GM19455 (cell line): ENCODE data around the gene CCDC88C.
"Not testable (repeated sequence)": the region's sequence is repeated elsewhere in the genome, so short reads cannot be mapped to it uniquely, and the experiment has no call there.

Source experiments
- ATAC-seq: cut with Tn5 transposase; IDR thresholded peaks from one replicate; pipeline ENCODE4 v1.9.1; 2021; ENCODE audit not compliant: unreplicated experiment

Gene CCDC88C

GRCh38 chr14:91274796-91275195, 142.8 kb downstream of the CCDC88C start:
- ATAC-seq, result no peak

DNA sequence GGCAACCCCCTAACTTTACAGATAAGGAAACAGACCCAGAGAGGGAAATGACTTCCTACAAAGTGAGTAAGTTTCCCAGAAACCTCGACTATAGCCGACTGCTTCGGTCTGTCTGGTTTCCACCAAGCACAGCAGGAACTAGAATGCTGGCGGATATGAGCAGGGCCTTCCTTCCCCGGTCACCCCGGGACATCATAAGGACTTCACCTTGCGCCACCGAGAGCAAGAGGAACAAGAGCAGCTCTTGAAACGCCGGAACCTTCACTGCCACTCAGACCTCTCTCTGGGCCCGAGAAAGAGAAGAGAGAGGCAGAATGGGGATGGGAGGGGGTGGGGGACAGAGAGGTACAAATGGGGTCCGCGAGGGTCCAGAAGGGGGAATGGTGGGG, 143.7 kb downstream of the CCDC88C start:
- no peak for ATAC-seq

DNA sequence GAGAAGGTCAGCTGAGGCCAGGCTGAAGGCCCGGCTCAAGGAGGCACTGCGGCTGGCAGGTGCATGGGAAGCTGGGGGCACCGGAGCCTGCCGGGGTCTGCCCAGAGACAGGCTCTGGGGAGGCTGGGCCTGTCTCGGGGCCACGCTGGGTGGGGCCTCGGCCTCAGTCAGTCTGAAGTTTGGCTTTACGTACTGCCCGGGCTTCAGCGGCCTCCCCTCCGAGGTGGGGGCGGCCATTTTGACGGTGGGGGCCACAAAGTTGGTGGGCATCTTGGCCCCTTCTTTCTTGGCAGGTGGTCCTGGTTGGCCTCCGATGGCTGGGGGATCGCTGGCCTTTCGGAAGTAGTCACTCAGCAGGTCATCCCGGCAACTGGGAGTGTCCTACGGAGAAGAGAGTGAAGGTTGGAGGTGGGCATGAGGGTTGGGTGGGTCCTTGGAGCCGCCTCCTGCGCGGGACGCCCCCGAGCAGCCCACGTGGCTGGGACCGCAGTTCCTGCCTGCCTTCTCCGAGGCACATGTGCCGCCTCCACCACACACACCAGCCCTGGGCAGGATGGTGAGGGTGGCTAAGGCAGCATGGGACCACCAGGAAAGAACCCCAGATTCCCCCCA, 144.2 kb downstream of the CCDC88C start:
- no peak for ATAC-seq

GRCh38 chr14:91272341-91273272, 145.0 kb downstream of the CCDC88C start:
- no peak for ATAC-seq

DNA sequence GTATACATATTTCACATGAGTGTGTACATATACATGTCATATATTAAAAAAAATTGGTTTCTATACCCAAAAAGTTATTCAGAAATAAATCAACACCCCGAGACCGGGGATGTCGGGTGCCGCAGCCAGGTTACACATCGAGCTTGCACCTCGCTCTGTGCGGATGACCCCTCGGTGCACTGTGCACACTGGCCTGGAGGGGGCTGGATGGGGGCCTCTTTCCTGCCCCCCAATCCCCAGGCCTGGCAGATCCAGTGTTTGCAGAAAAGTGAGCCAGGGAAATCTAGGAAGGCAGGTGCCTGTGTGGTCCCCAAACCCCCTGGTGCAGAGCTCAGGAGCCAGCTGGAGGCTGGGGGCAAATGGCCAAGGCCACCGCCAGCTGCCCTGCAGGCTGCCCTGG, 146.0 kb downstream of the CCDC88C start:
- no peak for ATAC-seq

- ATAC-seq, result no peak
Observed at GRCh38 chr14:91270619-91271018, 147.0 kb downstream of the CCDC88C start.

- ATAC-seq, result no peak
Observed at GRCh38 chr14:91270188-91270587, 147.4 kb downstream of the CCDC88C start.

DNA sequence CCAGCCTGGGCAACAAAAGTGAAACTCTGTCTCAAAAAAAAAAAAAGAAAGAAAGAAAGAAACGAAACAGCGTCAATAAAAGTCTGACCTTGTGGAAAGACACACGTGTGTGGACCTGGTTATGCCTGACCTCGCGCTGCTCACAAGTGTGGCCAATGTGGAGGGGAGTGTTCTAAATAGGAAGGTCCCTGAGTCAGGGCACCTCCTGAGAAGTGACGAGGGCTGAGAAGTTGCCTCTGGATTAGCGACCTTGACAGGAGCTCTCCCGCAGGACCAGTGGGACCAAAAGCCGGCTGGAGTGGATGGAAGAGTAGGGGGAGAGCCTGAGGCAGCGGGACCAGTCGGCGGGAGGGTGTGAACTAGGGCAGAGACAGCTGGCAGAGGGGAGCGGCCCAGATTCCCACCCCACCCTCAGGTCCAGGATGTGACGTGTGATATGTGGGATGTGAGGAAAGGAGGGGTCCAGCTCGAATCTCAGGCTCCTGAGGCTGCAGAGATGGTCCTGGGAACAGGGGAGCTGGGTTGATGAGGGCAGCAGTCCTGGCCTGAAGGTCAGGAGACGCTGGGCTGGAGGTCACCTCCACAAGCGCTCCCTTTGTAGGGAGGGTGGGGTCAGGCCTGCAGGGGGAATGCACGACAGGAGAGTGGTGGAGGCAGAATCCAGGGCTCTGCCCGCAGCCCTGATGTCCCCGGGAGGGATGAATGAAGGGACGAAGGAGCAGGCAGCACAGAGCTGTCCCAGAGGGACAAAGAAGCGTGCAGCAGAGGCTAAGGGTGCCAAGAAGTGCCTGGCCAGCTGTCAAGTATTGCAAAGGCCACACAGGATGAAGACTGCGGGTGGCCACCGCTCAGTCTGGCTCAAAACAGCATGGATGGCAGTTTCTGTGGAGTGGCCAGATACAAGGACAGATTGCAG, 148.3 kb downstream of the CCDC88C start:
- no peak for ATAC-seq

DNA sequence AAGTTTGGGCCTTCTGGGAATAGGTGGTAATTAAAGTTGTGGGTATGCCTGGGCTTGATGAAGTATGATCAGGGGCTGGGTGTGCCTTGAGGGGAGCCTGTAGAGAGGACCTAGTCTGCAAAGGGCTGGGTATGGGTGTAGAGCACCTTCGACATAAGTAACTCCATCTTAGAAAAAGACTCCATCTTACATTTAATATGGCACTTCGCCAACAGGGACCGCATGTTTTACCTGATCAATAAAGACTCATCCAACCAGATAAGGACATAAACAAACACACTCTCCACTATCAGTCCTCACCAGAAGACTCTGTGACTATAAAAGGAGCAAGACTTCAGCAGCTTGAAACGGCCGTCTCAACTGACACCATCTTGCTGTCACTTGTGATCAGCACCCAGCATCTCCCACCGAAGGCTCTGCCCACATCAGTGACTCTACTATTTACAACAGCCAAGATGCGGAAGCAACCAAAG, 149.6 kb downstream of the CCDC88C start:
- ATAC-seq, result no peak

- ATAC-seq, result not testable (repeated sequence)
Observed at GRCh38 chr14:91266276-91266675, 151.3 kb downstream of the CCDC88C start.

DNA sequence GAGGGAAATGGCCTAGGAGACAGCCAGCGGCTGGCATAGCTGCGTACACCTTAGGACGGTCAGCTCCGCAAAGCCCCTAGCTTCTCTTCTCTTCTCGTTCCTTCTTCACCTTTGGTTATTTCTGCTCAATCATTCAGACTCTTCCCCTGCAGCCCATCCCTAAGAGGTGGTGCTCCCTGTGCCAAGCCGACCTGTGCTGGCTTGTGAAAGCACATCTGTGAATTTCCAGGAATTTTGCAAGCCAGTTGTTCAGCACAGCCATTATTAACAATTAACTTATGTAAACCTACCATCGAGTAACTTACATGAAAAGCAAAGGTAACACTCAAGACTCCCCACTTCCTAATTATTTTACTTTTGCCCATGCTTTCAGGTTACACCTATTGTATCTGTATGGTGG, 152.2 kb downstream of the CCDC88C start:
- no peak for ATAC-seq

DNA sequence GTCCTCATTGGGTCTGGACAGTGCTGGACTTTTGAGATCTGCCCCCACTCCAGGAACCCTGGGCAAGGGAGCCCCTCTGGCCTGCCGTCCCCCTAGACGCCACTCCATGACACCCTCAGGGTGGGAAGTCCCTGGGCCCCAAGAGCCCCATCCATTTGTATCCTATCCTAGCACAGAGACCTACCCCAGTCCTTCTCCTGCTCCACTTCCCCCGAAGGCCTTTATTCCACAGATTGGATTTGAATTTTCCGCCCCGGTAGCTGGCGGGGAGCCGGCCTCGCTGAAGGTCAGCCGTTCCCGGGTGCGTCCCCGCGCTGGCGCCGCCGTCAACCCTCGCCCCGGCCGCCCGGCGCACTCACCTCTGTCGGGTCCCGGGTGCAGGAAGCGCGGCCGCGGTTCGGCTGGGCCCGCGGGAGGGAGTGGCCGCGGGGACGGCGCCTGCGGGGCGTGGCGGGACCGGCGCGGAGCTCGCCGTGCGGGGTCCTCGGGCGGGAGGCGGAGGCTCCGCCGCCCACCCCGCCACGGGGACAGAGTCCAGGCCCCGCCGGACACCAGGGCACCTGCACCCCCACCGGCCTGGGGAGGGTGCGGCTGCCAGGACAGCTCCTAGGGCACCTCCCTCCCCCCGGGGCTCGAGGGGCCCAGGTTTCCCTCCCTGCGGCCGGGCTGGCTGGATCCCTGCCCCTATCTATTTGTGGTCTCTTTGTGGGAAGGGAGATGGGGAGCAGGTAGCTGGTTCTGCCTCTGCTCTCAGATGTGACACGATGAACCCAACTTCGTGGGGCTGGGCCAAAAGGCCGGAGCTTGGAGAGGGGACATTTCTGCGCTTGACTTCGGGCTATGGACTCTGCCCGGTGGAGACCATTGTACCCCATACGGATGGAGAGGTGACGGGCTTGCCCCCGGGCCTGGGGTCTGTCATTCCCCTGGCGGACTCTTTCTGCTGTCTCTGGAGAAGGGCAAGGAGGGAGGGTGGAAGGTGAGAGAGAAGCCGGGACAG, 153.2 kb downstream of the CCDC88C start:
- ATAC-seq, result no peak

- no peak for ATAC-seq
Observed at GRCh38 chr14:91263329-91263728, 154.3 kb downstream of the CCDC88C start.

GRCh38 chr14:91261986-91262549, 155.6 kb downstream of the CCDC88C start:
- no peak for ATAC-seq

- ATAC-seq, result no peak
Observed at GRCh38 chr14:91261115-91261514, 156.5 kb downstream of the CCDC88C start.

GRCh38 chr14:91258876-91259275, 158.7 kb downstream of the CCDC88C start:
- no peak for ATAC-seq

DNA sequence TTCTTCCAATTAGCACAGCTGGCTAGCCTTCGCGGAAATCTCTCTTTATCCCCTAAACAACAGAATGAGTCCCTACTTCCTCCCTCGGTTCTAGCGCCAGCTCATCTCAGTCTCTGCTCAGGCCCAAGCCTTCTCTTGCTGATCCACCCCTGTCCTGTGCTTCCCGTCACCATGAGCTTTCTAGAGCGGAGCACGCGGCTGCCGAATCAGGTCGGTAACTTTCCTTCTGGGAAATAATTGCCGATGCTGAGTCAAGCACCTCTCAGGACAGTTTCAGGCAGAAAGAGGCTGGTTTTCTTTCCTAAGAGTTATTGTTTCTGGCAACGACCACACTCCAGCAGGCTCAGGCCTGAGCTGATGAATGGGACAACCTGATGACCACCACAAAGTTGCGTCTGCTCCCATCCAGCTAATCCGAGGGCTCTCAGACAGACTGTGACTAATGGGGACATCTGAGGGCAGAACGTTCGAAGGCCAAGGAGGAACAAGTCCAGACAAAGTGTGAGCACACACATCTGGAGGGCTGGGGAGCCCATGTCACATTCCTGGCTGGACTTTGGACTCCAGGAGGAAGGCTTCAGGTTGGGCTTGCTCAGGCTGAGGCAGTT, 159.5 kb downstream of the CCDC88C start:
- ATAC-seq, result no peak

GRCh38 chr14:91257328-91258010, 160.2 kb downstream of the CCDC88C start:
- no peak for ATAC-seq

DNA sequence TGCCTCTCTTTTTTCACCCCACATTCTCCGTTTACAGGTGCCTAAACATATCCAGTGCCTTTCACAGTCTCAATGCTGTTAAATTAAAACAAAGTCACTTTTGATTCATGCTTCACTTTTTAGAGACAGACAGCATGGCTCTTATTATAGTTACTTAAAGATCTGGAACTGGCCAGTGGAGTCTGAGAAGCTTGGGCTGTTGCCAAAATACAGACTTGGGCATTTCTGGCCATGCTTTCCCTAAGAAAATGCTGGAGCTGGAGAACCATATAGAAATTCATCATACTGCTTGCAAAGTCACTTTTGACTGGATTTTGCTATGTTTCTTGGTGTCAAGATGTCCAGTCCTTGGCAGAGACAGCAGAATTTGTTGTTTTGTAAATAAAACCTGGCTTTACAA, 161.0 kb downstream of the CCDC88C start:
- no peak for ATAC-seq
